T-cell (primary cell): ENCODE data around the gene MCM8. TPM values are rescaled to one million over a fixed set of nuclear protein-coding genes. Genes with fewer than 3 reads are reported as not detected.

Source experiments
- ATAC-seq, 4 experiments: fragments of 200-7000 bp in 3 of 4; fragments of 150-1000 bp in 1 of 4; cut with Tn5 transposase; replicated peaks in 1 of 4; 1 replicate in 3 of 4; 2 replicates in 1 of 4; pipeline ENCODE4 v1.10.0; 2021; ENCODE audit warnings: moderate library complexity in 3 of 4, mild to moderate bottlenecking in 2 of 4, moderate number of reproducible peaks in 1 of 4
- CTCF ChIA-PET, 2 donors: fragments of 300-600 bp; sonication (Branson Sonifier 250); formaldehyde crosslinking; loops; one replicate each; lab custom pipeline; 2022; ENCODE audit warnings: antibody characterized with exemption in 2 of 2; lab: Charles Lee
- POLR2A ChIA-PET, 2 donors: fragments of 300-600 bp; sonication (Branson Sonifier 250); formaldehyde crosslinking; loops; one replicate each; lab custom pipeline; 2022; ENCODE audit warnings: antibody characterized with exemption in 2 of 2; lab: Charles Lee
- DNase-seq, 35 experiments: peaks; one replicate each; pipeline versions ENCODE4 v3.0.0 to v3.0.0-alpha.2; 2013 to 2023
- H3K27ac ChIP-seq: one replicate; pipeline ENCODE4 v1.5.1; 2013; ENCODE audit warnings: low read length
- H3K27me3 ChIP-seq, 2 experiments: replicated peaks in 1 of 2; 1 replicate in 1 of 2; 2 replicates in 1 of 2; pipeline versions ENCODE4 v1.6.1 to v1.7.0; 2013; ENCODE audit warnings: low read length in 1 of 2, mixed read lengths in 1 of 2; ENCODE audit not compliant: control insufficient read depth in 2 of 2, insufficient read depth in 2 of 2; ENCODE audit errors: extremely low read depth in 1 of 2
- H3K36me3 ChIP-seq, 2 donors: 1 replicate in 1 of 2; 2 replicates in 1 of 2; pipeline versions ENCODE4 v1.6.1 to v1.7.0; 2013; ENCODE audit warnings: low read length in 1 of 2; ENCODE audit not compliant: control insufficient read depth in 2 of 2, insufficient read depth in 1 of 2; ENCODE audit errors: extremely low read depth in 1 of 2
- H3K4me1 ChIP-seq, 2 experiments: 1 replicate in 1 of 2; 2 replicates in 1 of 2; pipeline versions ENCODE4 v1.6.1 to v1.7.0; 2013; ENCODE audit warnings: low read length in 2 of 2, mixed read lengths in 1 of 2; ENCODE audit not compliant: insufficient read depth in 2 of 2, control insufficient read depth in 1 of 2; ENCODE audit errors: extremely low read depth in 1 of 2
- H3K4me3 ChIP-seq, 2 donors: 1 replicate in 1 of 2; 2 replicates in 1 of 2; pipeline versions ENCODE4 v1.5.1 to v1.7.0; 2013; ENCODE audit warnings: mild to moderate bottlenecking in 2 of 2, low read length in 1 of 2, moderate library complexity in 1 of 2; ENCODE audit not compliant: control insufficient read depth in 1 of 2; ENCODE audit errors: extremely low read depth in 1 of 2
- H3K9me3 ChIP-seq: 2 replicates; pipeline ENCODE4 v1.7.0; 2013
- H3K27ac Mint-ChIP-seq, 2 donors: one replicate each; pipeline ENCODE4 v1.8.0; 2020 to 2021; ENCODE audit warnings: mild to moderate bottlenecking in 2 of 2, mixed read lengths in 2 of 2
- H3K27me3 Mint-ChIP-seq, 2 donors: one replicate each; pipeline ENCODE4 v1.8.0; 2021 to 2022; ENCODE audit warnings: mixed read lengths in 2 of 2
- H3K36me3 Mint-ChIP-seq: one replicate; pipeline ENCODE4 v1.8.0; 2021; ENCODE audit warnings: mixed read lengths
- H3K4me1 Mint-ChIP-seq, 3 donors: one replicate each; pipeline ENCODE4 v1.8.0; 2020 to 2022; ENCODE audit warnings: mixed read lengths in 3 of 3, mild to moderate bottlenecking in 1 of 3
- H3K4me3 Mint-ChIP-seq, 3 donors: one replicate each; pipeline ENCODE4 v1.8.0; 2020 to 2022; ENCODE audit warnings: mild to moderate bottlenecking in 3 of 3, mixed read lengths in 3 of 3, moderate library complexity in 3 of 3
- H3K9me3 Mint-ChIP-seq, 3 donors: one replicate each; pipeline ENCODE4 v1.8.0; 2020 to 2022; ENCODE audit warnings: mixed read lengths in 3 of 3
- WGBS: methylation state at CpG from one replicate; pipeline ENCODE4 v1.1.5; 2013; ENCODE audit warnings: missing lambda C conversion rate; ENCODE audit not compliant: insufficient coverage; 5-methylcytosine and 5-hydroxymethylcytosine counted together
- total RNA-seq, 35 experiments: library from RNA in 6 of 35; stranded (reverse) in 6 of 35; fragments of 120-200 nt in 1 of 35; gene quantifications; one replicate each; pipeline versions ENCODE4 v1.2.1 to v1.2.4 and lab custom pipeline; 2013 to 2026

The MCM8 gene
- total RNA-seq, 5 donors from 2014 or later (not counting 1 experiment from before 2014, with no cell fraction given): 4.4 to 8.3 (median 7.3) TPM

- POLR2A ChIA-PET: no interaction called here
- H3K4me1 ChIP-seq: peaks cover 0 to 2% of the 10 kb centered on the region in 2 experiments
- Mint-ChIP-seq H3K9me3 (no peaks in the 10 kb centered on the region), H3K27me3 (no peaks in the 10 kb centered on the region), H3K27ac (no peak overlapping the region), H3K4me3 (no peak overlapping the region), H3K36me3 (peaks cover 28% of the 10 kb centered on the region), H3K4me1 (no peaks in the 10 kb centered on the region)
- no peaks in the 10 kb centered on the region for H3K9me3 ChIP-seq
- DNase-seq (no peak), ATAC-seq (no peak)
- WGBS: no CpG with 5 or more reads among the region's 2 CpGs
- no peak overlapping the region for H3K27ac ChIP-seq
- CTCF ChIA-PET: interaction anchor here in 1 of 2 donors (0.6 kb wide), 1 partner anchor 122 kb away, joined by 3 read pairs; no protein-coding TSS in a partner anchor
- H3K36me3 ChIP-seq: no peaks in the 10 kb centered on the region
- H3K27me3 ChIP-seq: no peaks in the 10 kb centered on the region
- no peak overlapping the region for H3K4me3 ChIP-seq
Observed at GRCh38 chr20:5987383-5987782, 36.9 kb downstream of the MCM8 start.

- H3K4me1 ChIP-seq: peaks cover 0 to 2% of the 10 kb centered on the region in 2 experiments
- Mint-ChIP-seq H3K27me3 (no peaks in the 10 kb centered on the region), H3K27ac (no peak overlapping the region), H3K4me3 (no peak overlapping the region), H3K4me1 (no peaks in the 10 kb centered on the region), H3K9me3 (no peaks in the 10 kb centered on the region), H3K36me3 (peaks cover 31% of the 10 kb centered on the region)
- peaks cover 0 to 6% of the 10 kb centered on the region in 2 donors for H3K36me3 ChIP-seq
- CTCF ChIA-PET: interaction anchor here in 1 of 2 donors (0.6 kb wide), 1 partner anchor 27 kb away, joined by 6 read pairs; no protein-coding TSS in a partner anchor
- POLR2A ChIA-PET: no interaction called here
- no peak for DNase-seq
- H3K27me3 ChIP-seq: no peaks in the 10 kb centered on the region
- no peak overlapping the region for H3K4me3 ChIP-seq
- WGBS: no CpG with 5 or more reads among the region's 1 CpG
- no peak overlapping the region for H3K27ac ChIP-seq
- H3K9me3 ChIP-seq: no peaks in the 10 kb centered on the region
- ATAC-seq: peak in 1 of 4 experiments; percentile 43
Observed at GRCh38 chr20:5989539-5989938, 39.1 kb downstream of the MCM8 start.

GRCh38 chr20:5990946-5991345 lies 40.5 kb downstream of the MCM8 start:
- ATAC-seq: no peak
- Mint-ChIP-seq H3K4me3 (no peak overlapping the region), H3K27ac (no peak overlapping the region), H3K27me3 (no peaks in the 10 kb centered on the region), H3K4me1 (peaks cover 2 to 6% (median 5%) of the 10 kb centered on the region in 3 donors), H3K36me3 (peaks cover 31% of the 10 kb centered on the region), H3K9me3 (no peaks in the 10 kb centered on the region)
- no peak for DNase-seq
- peaks cover 0 to 6% of the 10 kb centered on the region in 2 donors for H3K36me3 ChIP-seq
- ChIA-PET CTCF (interaction anchor here (0.6 to 0.8 kb wide), 2 partner anchors 84 to 423 kb away, joined by 3 to 4 read pairs; no protein-coding TSS in a partner anchor), POLR2A (no interaction called here)
- 100% methylated on average over 2 of the region's 3 CpGs for WGBS
- no peaks in the 10 kb centered on the region for H3K9me3 ChIP-seq
- no peak overlapping the region for H3K4me3 ChIP-seq
- no peak overlapping the region for H3K27ac ChIP-seq
- H3K4me1 ChIP-seq: peaks cover 0 to 2% of the 10 kb centered on the region in 2 experiments
- no peaks in the 10 kb centered on the region for H3K27me3 ChIP-seq

- Histone ChIP-seq H3K27ac (no peak overlapping the region), H3K4me1 (peaks cover 6% of the 10 kb centered on the region in 2 experiments), H3K4me3 (no peak overlapping the region), H3K36me3 (peaks cover 0 to 6% of the 10 kb centered on the region in 2 donors), H3K9me3 (no peaks in the 10 kb centered on the region), H3K27me3 (no peaks in the 10 kb centered on the region)
- no peak for ATAC-seq
- Mint-ChIP-seq H3K27ac (peak overlapping the region in 1 of 2 donors; percentile 44), H3K4me1 (peaks cover 5 to 14% (median 14%) of the 10 kb centered on the region in 3 donors), H3K36me3 (peaks cover 26% of the 10 kb centered on the region), H3K4me3 (no peak overlapping the region), H3K27me3 (no peaks in the 10 kb centered on the region), H3K9me3 (no peaks in the 10 kb centered on the region)
- no CpG with 5 or more reads among the region's 2 CpGs for WGBS
- POLR2A ChIA-PET: interaction anchor here in 1 of 2 donors (0.5 kb wide), 1 partner anchor 425 kb away, joined by 11 read pairs; no protein-coding TSS in a partner anchor
- CTCF ChIA-PET: no interaction called here
- DNase-seq: no peak
Observed at GRCh38 chr20:5991623-5992441, 41.4 kb downstream of the MCM8 start.

- Mint-ChIP-seq H3K36me3 (peaks cover 3% of the 10 kb centered on the region), H3K9me3 (no peaks in the 10 kb centered on the region), H3K27me3 (no peaks in the 10 kb centered on the region), H3K4me1 (peaks cover 23 to 33% (median 26%) of the 10 kb centered on the region in 3 donors), H3K4me3 (peak overlapping the region in 1 of 3 donors; percentile 8), H3K27ac (peak overlapping the region; percentile 86 to 88)
- Histone ChIP-seq H3K4me3 (no peak overlapping the region), H3K27ac (peak overlapping the region; percentile 32), H3K36me3 (peaks cover 0 to 6% of the 10 kb centered on the region in 2 donors), H3K27me3 (no peaks in the 10 kb centered on the region), H3K9me3 (no peaks in the 10 kb centered on the region), H3K4me1 (peaks cover 4 to 20% of the 10 kb centered on the region in 2 experiments)
- ATAC-seq (peak; percentile 76 to 98 (median 92)), DNase-seq (peak in 32 of 35 experiments; percentile 7 to 73 (median 41))
- no CpG with 5 or more reads among the region's 1 CpG for WGBS
- ChIA-PET POLR2A (no interaction called here), CTCF (interaction anchor here (0.7 kb wide), 2 partner anchors 13 to 51 kb away, joined by 3 to 4 read pairs; no protein-coding TSS in a partner anchor)
Observed at GRCh38 chr20:5996765-5997164, 46.3 kb downstream of the MCM8 start.

GRCh38 chr20:5999783-6000182 lies 49.3 kb downstream of the MCM8 start:
- Mint-ChIP-seq H3K9me3 (no peaks in the 10 kb centered on the region), H3K4me1 (peaks cover 31 to 42% (median 36%) of the 10 kb centered on the region in 3 donors), H3K36me3 (no peaks in the 10 kb centered on the region), H3K27ac (no peak overlapping the region), H3K4me3 (no peak overlapping the region), H3K27me3 (no peaks in the 10 kb centered on the region)
- Histone ChIP-seq H3K27ac (no peak overlapping the region), H3K4me1 (peaks cover 4 to 20% of the 10 kb centered on the region in 2 experiments), H3K9me3 (no peaks in the 10 kb centered on the region), H3K36me3 (no peaks in the 10 kb centered on the region), H3K4me3 (no peak overlapping the region), H3K27me3 (no peaks in the 10 kb centered on the region)
- 97% methylated on average over 9 of the region's 9 CpGs for WGBS
- ChIA-PET POLR2A (no interaction called here), CTCF (no interaction called here)
- DNase-seq: no peak
- ATAC-seq: no peak
